NCI-H446 treated with DMSO at 0.1 percent for 48 hours (cell line): ENCODE results near the gene PRSS16.
"Not testable (repeated sequence)": the region's sequence is repeated elsewhere in the genome, so short reads cannot be mapped to it uniquely, and the experiment has no call there.

ENCODE experiments used
- DNase-seq: peaks from one replicate; lab custom pipeline; 2025; lab: John Stamatoyannopoulos, UW

Gene PRSS16, protein sequence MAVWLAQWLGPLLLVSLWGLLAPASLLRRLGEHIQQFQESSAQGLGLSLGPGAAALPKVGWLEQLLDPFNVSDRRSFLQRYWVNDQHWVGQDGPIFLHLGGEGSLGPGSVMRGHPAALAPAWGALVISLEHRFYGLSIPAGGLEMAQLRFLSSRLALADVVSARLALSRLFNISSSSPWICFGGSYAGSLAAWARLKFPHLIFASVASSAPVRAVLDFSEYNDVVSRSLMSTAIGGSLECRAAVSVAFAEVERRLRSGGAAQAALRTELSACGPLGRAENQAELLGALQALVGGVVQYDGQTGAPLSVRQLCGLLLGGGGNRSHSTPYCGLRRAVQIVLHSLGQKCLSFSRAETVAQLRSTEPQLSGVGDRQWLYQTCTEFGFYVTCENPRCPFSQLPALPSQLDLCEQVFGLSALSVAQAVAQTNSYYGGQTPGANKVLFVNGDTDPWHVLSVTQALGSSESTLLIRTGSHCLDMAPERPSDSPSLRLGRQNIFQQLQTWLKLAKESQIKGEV

DNA sequence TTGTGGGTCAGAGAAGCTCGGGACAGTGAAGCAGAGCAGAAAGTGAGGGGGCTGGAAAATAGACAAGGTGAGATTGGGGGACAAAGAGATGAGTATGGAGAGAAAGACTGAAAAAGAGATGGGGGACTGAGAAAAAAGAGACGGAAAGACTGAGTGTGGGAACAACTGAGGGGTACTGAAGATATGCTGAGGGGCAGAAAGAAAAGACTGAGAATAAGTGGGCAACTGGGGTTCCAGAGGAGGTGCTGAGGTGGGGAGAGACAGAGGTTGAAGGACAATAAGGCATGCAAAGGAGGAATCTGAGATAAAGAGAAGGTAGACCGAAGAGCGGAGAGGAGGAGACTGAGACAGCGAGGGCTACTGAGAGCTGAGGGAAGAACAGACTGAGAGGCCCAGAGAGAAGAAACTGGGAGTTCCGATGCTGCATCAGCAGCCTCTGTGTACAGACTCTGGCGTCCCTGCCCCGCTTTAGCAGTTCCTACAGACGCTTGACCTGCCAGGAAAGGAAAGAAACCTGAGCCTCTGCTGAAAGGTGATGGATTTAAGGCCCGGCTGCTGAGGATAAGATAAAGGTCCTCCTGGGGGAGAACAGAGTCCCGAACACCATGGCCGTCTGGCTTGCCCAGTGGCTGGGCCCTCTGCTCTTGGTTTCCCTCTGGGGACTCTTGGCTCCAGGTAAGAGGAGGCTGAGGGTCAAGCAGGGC, at the start of gene PRSS16:
PRSS16 (plus strand) TSS at position 569 of the 704 bp plus-strand sequence; CDS start at position 606, 37 bp downstream.
- no peak for DNase-seq

DNA sequence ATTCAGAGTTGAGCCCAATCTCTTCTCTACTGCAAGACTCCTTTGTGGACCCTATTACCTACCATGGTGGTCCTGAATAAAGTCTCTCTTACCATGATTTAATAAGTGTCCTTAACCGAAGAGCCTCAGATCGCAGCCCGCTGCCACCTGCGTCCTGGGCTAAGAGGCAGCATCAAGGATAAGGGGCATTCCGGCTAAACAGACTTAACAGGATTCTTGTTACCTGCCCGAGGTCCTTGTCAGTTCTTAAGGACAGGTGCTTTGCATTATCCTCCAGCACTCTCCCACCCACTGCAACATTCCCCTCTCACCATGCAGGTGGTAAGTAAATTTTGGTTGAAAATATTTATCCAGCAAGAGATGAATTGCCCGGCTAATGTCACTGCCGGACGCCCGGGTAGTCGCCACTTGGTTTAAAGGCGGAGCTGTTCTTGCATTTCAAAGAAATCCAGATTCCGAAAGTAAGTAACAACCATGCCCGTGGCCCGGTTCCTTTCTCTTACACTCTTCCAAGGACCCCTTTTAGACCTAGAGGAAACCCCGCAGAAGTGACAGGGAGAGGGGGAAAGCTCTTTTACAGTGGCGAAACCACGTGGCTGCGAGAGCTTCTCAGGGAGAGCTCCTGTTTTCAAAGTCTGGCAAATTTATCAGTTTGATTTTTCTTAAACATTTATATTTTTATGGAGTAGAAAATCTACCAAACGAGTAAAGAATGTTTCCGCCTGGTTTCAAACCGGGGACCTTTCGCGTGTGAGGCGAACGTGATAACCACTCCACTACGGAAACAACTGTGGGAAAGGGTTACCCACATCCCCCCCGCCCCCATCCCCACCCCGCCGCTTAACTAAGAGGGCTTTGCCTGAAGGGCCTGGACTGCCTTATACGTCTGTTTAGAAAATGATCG, 41.9 kb upstream of the PRSS16 start:
- DNase-seq = no peak

DNA sequence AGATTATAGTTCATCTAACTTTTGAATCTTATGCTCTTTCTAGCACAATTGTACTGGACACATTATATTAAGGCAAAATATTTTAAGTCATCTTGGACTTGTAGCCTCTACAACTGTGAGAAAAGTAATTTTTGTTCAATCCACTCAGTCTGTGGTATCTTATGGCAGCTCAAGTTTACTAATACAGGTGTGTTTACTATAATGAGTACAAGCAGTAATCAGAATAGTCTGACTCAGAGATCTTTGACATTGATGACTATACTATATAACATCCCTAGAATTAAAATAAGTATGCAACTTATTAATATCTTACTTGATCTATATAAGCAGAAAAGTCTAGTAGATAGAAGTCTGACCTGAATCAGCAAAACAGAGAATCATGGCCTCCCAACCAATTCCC, 40.7 kb upstream of the PRSS16 start:
- DNase-seq = no peak

GRCh38 chr6:27208042-27208441, 39.5 kb upstream of the PRSS16 start:
- DNase-seq = no peak

DNA sequence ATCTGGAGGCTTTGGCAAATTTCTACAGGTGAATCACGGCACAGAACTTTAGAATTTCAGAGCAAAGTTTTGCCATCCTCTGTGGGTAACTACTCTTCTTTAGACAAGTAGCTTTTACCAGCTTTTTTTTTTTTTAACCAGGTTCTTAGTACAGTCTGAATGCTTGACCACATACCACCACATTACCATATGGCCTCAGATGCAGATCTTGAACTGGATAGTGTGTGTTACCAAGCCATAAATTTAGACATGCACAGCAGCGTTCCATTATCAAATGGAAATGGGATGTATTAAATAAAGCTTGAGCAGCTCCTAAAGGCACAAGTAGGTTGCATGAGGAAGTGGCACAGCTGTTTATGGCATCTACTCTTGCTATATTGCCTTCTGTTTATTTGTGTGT, 38.3 kb upstream of the PRSS16 start:
- DNase-seq = no peak

DNA sequence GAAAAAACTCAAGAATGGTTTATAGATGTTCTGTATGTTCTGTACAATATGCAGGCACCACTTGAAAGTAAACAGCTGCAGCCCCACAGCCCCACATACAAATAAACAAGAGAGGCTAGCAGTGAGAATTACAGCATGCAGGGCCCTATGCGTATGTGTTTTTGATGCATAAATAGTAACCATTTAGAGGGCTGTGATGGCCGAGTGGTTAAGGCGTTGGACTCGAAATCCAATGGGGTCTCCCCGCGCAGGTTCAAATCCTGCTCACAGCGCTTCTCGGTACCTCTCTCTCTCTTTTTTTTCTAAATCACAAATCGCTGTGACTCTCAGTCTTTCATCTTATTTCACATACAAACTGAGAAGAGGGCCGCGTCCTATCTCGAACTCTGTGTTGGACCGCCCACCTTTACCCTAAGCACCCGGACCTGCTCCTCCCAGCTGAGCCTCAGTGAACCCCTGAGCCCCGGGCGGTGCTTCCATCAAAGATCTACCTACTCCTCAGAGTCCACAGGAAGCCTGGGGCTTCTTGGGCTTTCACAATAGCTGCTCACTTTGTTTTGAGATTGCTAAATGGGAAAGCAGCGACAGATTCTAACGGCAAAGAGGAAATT, 37.7 kb upstream of the PRSS16 start:
- no peak for DNase-seq

- not testable (repeated sequence) for DNase-seq
Measured at GRCh38 chr6:27213091-27213517, 34.4 kb upstream of the PRSS16 start.

DNA sequence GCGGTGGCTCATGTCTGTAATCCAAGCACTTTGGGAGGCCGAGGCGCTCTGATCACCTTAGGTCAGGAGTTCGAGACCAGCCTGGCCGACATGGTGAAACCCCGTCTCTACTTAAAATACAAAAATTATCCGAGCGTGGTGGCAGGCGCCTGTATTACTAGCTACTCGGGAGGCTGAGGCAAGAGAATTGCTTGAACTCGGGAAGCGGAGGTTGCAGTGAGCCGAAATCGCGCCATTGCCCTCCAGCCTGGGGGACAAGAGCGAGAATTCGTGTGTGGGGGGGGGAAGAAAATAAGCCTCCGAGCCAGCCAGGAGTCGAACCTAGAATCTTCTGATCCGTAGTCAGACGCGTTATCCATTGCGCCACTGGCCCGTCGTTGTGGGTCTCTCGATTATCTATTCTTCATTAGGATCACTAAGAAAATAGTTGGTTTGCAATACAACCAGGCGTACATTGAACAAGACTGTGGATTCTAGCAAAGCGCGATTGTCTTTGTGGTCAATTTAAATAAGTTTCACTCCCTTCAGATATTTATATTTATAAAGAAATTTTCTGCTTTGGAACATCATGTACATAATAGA, 33.9 kb upstream of the PRSS16 start:
- DNase-seq = no peak

GRCh38 chr6:27214126-27214601, 33.3 kb upstream of the PRSS16 start:
- no peak for DNase-seq

- DNase-seq = no peak
Measured at GRCh38 chr6:27216874-27217273, 30.6 kb upstream of the PRSS16 start.

GRCh38 chr6:27222971-27223370, 24.5 kb upstream of the PRSS16 start:
- DNase-seq = not testable (repeated sequence)

DNA sequence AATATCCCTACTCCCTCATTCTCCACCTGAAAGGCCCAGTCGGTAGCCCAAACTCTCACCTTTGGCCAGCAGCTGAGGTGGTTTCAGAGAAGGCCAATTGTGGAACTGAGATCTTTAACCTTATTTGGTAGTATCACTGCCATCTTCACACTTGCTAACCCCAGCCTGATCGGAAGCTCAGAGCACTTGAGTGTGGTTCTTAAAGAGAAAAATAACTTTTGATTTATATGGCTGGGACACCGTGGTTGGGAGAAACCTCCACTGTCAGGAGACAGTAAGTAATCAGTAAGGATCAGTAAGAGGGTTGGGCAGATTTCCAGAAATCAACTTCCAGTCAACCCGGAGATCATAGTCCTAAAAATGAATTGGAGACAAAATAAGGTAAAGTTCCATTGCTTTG, 22.8 kb upstream of the PRSS16 start:
- DNase-seq = no peak

DNA sequence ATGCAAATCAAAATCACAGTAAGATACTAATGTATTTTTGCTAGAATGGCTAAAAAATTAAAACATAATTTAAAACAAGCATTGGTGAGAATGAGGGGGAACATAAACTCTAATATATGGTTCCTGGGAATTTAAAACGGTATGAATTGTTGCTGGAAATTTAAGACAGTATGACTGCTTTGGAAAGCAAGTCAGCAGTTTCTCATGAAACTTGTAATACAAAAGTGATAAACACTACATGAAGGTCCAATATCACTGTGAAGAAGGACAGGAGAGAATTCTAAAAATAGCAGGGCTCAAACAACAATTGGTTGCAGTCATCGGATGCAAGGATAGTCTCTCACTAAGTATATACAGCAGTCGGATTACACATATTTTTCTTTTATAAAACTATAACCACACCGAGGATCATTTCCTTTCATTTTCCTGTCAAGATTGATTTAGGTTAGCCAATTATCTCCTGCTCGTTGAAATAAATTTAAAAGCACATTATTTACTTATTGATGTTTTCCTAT, 18.5 kb upstream of the PRSS16 start:
- DNase-seq = no peak

DNA sequence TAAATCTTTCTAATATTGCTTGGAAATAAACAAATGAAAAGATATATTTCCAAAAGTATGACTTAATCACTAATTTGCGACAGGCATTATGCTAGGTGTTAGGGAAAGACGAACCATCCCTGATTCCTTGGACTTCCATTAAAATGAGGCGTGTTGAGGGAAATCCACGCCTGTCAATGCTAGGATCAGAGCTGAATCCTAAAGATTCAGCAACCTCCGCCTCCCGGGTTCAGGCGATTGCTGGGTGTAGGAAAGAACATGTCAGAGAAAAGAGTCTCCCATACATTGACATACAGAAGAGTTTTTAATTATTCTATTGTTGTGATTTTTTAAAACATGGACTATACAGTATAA, 16.8 kb upstream of the PRSS16 start:
- DNase-seq = no peak

GRCh38 chr6:27234576-27234975, 12.9 kb upstream of the PRSS16 start:
- DNase-seq = no peak

DNA sequence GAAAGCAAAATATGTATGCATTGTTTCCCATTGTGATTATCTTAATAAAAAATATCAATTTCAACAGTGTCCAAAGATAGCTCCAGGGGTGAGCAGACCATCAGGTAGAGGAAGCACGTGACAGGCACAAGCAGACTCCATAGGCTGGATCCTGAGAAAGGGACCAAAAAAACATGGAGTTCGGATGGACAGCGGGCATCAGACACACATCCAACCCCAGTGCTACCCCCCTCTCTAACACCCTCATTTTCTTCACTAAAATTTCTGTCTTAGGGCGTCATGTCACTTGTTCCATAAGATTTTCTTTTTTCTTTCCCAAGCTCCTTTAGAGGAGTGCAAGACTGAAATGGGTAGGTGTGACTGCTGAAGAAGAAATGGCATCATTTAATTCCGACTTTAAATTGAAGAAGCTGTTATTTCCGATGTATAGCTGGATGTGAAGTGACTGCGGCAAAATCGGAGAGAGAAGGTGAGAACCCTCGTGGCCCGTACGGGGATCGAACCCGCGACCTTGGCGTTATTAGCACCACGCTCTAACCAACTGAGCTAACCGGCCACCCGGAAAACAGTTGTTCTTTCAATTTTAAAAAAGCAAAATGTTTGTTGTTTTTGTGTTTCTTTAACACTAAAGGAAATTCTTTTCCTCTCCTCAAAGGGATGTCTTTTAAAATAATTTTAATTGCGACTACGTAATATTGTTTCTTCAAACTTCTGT, 10.3 kb upstream of the PRSS16 start:
- no peak for DNase-seq

DNA sequence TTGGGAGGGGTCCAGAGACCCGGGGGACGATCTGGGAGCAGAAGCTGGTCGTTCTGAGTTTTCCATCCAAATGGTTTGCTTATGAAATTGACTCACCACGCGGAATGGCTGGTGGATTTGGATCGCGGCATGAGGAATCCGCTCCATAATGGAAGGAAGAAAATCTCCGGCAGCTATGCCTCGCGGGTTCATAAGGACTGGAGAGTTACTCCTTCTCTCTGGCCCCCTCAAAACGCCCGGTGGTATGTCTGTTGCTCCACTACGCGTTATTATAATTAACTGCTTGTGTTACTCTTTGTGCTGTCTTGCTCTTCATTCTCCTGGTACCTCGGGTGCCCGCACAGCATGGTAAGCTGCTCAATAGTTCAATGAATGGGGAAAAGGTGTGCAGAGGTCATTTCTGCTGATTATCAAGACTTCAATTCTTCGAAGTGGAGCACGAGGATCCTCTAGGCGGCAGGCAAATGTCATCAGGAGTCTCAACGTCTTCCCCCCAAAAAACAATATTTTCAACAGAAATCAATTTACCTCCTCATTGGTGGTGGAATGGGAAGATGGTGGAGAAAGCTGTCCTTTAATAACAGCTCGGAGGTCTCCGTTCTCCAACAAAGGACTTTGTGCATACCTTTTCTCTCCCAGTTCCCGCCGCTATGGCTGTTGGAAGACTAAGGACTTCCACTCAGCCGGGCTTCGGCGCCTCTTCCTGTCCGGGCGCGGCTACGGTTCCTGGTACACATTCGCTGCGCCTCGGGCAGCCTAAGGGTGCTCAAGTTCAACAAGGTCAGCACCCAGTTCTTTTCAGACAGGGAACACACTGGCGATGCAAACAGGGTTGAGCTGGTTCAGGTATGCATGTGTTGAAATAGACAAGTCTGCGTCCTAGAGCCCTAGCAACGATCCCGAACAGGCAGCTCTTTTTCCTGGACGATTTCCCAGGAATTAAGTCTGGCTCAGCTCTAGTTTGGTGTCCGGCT, 9.2 kb upstream of the PRSS16 start:
- DNase-seq = no peak

GRCh38 chr6:27239258-27239657, 8.2 kb upstream of the PRSS16 start:
- no peak for DNase-seq

- no peak for DNase-seq
Measured at GRCh38 chr6:27241443-27241842, 6.1 kb upstream of the PRSS16 start.
